ENCODE results near the gene NDUFAB1. TPM values are rescaled to one million over a fixed set of nuclear protein-coding genes. Genes with fewer than 3 reads are reported as not detected.
A peak's percentile ranks its signal among the peaks of the same experiment; 100 is the strongest.

The NDUFAB1 gene
- total and polyA plus RNA-seq, 2 of the 13 experiments (the other 11 are each of a cell fraction or from before 2014, with no cell fraction given), result 221 to 601 TPM

DNA sequence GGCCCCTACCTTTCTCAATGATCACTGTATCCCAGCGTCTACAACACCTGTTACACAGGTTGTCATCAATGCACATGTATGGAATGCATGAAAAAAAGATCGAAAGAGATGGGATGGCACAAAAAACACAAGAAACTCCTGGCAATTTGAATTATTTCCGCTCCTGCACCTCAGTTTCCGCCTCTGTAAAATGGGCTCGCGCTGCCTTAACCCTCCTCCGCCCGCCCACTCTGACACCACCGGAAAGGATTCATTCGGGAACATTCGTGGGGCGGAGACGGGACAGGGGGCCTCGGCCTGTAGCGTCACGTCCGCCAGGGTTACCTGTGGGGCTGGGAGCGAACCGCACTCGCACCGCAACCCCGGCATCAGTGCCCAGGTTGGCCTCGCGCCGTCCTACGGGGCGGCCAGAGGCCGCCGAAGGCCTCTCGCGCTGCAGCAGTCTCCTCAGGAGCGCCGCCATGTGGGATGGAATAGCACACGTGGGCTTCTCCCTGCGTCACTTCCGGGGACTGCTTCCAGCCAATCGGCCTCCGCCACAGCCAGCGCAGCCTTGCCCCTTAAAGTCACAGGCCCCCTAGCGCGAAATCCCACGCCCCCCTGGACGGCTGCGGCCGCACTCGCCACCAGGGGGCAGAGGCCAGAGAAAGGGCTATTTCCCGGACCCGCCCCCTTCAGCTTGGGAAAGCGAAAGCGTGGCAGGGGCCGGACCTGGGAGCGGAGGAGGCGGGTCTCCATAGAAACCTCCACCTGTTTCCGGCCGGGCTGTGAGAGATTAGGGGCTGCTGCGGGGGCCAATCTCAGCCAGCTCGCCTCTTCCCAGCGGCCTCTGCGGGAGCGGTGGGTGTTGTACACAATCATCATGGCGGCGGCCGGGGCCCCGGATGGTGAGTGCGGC is 39.0 kb downstream of the NDUFAB1 start, which contains the start of the genes EARS2 and UBFD1 (continued):
- TF ChIP-seq, protein P1, sequence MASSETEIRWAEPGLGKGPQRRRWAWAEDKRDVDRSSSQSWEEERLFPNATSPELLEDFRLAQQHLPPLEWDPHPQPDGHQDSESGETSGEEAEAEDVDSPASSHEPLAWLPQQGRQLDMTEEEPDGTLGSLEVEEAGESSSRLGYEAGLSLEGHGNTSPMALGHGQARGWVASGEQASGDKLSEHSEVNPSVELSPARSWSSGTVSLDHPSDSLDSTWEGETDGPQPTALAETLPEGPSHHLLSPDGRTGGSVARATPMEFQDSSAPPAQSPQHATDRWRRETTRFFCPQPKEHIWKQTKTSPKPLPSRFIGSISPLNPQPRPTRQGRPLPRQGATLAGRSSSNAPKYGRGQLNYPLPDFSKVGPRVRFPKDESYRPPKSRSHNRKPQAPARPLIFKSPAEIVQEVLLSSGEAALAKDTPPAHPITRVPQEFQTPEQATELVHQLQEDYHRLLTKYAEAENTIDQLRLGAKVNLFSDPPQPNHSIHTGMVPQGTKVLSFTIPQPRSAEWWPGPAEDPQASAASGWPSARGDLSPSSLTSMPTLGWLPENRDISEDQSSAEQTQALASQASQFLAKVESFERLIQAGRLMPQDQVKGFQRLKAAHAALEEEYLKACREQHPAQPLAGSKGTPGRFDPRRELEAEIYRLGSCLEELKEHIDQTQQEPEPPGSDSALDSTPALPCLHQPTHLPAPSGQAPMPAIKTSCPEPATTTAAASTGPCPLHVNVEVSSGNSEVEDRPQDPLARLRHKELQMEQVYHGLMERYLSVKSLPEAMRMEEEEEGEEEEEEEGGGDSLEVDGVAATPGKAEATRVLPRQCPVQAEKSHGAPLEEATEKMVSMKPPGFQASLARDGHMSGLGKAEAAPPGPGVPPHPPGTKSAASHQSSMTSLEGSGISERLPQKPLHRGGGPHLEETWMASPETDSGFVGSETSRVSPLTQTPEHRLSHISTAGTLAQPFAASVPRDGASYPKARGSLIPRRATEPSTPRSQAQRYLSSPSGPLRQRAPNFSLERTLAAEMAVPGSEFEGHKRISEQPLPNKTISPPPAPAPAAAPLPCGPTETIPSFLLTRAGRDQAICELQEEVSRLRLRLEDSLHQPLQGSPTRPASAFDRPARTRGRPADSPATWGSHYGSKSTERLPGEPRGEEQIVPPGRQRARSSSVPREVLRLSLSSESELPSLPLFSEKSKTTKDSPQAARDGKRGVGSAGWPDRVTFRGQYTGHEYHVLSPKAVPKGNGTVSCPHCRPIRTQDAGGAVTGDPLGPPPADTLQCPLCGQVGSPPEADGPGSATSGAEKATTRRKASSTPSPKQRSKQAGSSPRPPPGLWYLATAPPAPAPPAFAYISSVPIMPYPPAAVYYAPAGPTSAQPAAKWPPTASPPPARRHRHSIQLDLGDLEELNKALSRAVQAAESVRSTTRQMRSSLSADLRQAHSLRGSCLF (CRISPR knock-in tag; IDR thresholded peaks at IDR 0.05; ENCODE audit: borderline replicate concordance), result peak; percentile 96; the same call in 1 of the 2 replicates
- TF ChIP-seq, protein P2, sequence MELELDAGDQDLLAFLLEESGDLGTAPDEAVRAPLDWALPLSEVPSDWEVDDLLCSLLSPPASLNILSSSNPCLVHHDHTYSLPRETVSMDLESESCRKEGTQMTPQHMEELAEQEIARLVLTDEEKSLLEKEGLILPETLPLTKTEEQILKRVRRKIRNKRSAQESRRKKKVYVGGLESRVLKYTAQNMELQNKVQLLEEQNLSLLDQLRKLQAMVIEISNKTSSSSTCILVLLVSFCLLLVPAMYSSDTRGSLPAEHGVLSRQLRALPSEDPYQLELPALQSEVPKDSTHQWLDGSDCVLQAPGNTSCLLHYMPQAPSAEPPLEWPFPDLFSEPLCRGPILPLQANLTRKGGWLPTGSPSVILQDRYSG (CRISPR knock-in tag; IDR thresholded peaks at IDR 0.05), result no peak; the same call in none of the 2 replicates
- TF ChIP-seq ZNF232 (CRISPR knock-in tag; IDR thresholded peaks at IDR 0.05; ENCODE audit: borderline replicate concordance) (peak; percentile 94), NAIF1 (CRISPR knock-in tag; IDR thresholded peaks at IDR 0.05; ENCODE audit: borderline replicate concordance) (peak; percentile 96), MYNN (CRISPR knock-in tag; IDR thresholded peaks at IDR 0.05; ENCODE audit: low read depth) (peak; percentile 84; the same call in 1 of the 2 replicates), TEAD2 (CRISPR knock-in tag; IDR thresholded peaks at IDR 0.05) (peak; percentile 58; the same call in 1 of the 2 replicates), ETV6 (CRISPR knock-in tag; conservative IDR thresholded peaks at IDR 0.05) (no peak; the same call in 1 of the 2 replicates), THYN1 (CRISPR knock-in tag; IDR thresholded peaks at IDR 0.05; ENCODE audit: borderline replicate concordance, low read depth) (peak; percentile 89; the same call in 1 of the 2 replicates), ZSCAN31 (CRISPR knock-in tag; IDR thresholded peaks at IDR 0.05; ENCODE audit: low read depth) (no peak; the same call in 1 of the 2 replicates), ZFP62 (CRISPR knock-in tag; IDR thresholded peaks at IDR 0.05) (no peak; the same call in 1 of the 2 replicates), HHEX (CRISPR knock-in tag; IDR thresholded peaks at IDR 0.05) (no peak; the same call in 1 of the 2 replicates), NFE2L1 (CRISPR knock-in tag; IDR thresholded peaks at IDR 0.05; ENCODE audit: borderline replicate concordance) (peak; percentile 83; the same call in 1 of the 2 replicates)
- TF ChIP-seq, protein P3, sequence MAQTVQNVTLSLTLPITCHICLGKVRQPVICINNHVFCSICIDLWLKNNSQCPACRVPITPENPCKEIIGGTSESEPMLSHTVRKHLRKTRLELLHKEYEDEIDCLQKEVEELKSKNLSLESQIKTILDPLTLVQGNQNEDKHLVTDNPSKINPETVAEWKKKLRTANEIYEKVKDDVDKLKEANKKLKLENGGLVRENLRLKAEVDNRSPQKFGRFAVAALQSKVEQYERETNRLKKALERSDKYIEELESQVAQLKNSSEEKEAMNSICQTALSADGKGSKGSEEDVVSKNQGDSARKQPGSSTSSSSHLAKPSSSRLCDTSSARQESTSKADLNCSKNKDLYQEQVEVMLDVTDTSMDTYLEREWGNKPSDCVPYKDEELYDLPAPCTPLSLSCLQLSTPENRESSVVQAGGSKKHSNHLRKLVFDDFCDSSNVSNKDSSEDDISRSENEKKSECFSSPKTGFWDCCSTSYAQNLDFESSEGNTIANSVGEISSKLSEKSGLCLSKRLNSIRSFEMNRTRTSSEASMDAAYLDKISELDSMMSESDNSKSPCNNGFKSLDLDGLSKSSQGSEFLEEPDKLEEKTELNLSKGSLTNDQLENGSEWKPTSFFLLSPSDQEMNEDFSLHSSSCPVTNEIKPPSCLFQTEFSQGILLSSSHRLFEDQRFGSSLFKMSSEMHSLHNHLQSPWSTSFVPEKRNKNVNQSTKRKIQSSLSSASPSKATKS (CRISPR knock-in tag; IDR thresholded peaks at IDR 0.05), result 0 out of 2 replicates have a peak, but pooled peaks have one; percentile 85
- TF ChIP-seq, protein P4, sequence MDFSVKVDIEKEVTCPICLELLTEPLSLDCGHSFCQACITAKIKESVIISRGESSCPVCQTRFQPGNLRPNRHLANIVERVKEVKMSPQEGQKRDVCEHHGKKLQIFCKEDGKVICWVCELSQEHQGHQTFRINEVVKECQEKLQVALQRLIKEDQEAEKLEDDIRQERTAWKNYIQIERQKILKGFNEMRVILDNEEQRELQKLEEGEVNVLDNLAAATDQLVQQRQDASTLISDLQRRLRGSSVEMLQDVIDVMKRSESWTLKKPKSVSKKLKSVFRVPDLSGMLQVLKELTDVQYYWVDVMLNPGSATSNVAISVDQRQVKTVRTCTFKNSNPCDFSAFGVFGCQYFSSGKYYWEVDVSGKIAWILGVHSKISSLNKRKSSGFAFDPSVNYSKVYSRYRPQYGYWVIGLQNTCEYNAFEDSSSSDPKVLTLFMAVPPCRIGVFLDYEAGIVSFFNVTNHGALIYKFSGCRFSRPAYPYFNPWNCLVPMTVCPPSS (IDR thresholded peaks at IDR 0.05), result no peak
- TF ChIP-seq, protein P5, sequence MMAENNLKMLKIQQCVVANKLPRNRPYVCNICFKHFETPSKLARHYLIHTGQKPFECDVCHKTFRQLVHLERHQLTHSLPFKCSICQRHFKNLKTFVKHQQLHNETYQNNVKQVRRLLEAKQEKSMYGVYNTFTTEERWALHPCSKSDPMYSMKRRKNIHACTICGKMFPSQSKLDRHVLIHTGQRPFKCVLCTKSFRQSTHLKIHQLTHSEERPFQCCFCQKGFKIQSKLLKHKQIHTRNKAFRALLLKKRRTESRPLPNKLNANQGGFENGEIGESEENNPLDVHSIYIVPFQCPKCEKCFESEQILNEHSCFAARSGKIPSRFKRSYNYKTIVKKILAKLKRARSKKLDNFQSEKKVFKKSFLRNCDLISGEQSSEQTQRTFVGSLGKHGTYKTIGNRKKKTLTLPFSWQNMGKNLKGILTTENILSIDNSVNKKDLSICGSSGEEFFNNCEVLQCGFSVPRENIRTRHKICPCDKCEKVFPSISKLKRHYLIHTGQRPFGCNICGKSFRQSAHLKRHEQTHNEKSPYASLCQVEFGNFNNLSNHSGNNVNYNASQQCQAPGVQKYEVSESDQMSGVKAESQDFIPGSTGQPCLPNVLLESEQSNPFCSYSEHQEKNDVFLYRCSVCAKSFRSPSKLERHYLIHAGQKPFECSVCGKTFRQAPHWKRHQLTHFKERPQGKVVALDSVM (CRISPR knock-in tag; IDR thresholded peaks at IDR 0.05), result peak; percentile 89

Measured in HepG2 (cell line).